LNCAP (cell line): ENCODE results near the gene CCDC157.

Experiments used
- CTCF ChIP-seq: fragments of 450-650 bp; IDR thresholded peaks from 2 replicates; pipeline ENCODE4 v1.5.1; 2017; ENCODE audit warnings: mild to moderate bottlenecking

CCDC157 gene

GRCh38 chr22:30362651-30363281, 6.0 kb downstream of the CCDC157 start:
- no peak for TF ChIP-seq CTCF

GRCh38 chr22:30365891-30366290, 9.1 kb downstream of the CCDC157 start:
- no peak for TF ChIP-seq CTCF

- no peak for TF ChIP-seq CTCF
Observed at GRCh38 chr22:30368420-30368819, 11.6 kb downstream of the CCDC157 start.

- TF ChIP-seq CTCF, result no peak
Observed at GRCh38 chr22:30370641-30371230, 13.9 kb downstream of the CCDC157 start.

GRCh38 chr22:30371321-30371720, 14.5 kb downstream of the CCDC157 start:
- no peak for TF ChIP-seq CTCF

- TF ChIP-seq CTCF, result no peak
Observed at GRCh38 chr22:30371981-30372380, 15.2 kb downstream of the CCDC157 start.

GRCh38 chr22:30372915-30373314, 16.1 kb downstream of the CCDC157 start:
- TF ChIP-seq CTCF, result no peak
